Motor neuron (in vitro differentiated cells): ENCODE results near the gene LCT. TPM values are rescaled to one million over a fixed set of nuclear protein-coding genes. Genes with fewer than 3 reads are reported as not detected.

Source experiments
- ATAC-seq, 8 experiments: fragments of 200-7000 bp; cut with Tn5 transposase; replicated peaks in 6 of 8; 2 replicates each; pipeline ENCODE4 v1.8.0; 2021; ENCODE audit warnings: mild to moderate bottlenecking in 8 of 8, moderate library complexity in 8 of 8
- H3K27ac ChIP-seq, 2 donors: fragments of 250-450 bp; sonication (Bioruptor Pico); 2 replicates each; pipeline ENCODE4 v1.9.0; 2021; ENCODE audit warnings: antibody characterized with exemption in 2 of 2, mild to moderate bottlenecking in 2 of 2, moderate library complexity in 1 of 2
- H3K4me1 ChIP-seq, 2 donors: fragments of 250-450 bp; sonication (Bioruptor Pico); replicated peaks in 1 of 2; 2 replicates each; pipeline ENCODE4 v1.6.1; 2021; ENCODE audit warnings: antibody characterized with exemption in 2 of 2, mild to moderate bottlenecking in 2 of 2, moderate library complexity in 1 of 2
- H3K4me3 ChIP-seq, 5 donors: fragments of 250-450 bp; sonication (Bioruptor Pico); 2 replicates each; pipeline ENCODE4 v1.9.0; 2021; ENCODE audit warnings: antibody characterized with exemption in 5 of 5, mild to moderate bottlenecking in 5 of 5, moderate library complexity in 4 of 5
- WGBS, 10 experiments: fragments of 450-650 bp; shearing (Covaris generic); methylation state at CpG; one replicate each; pipeline ENCODE4 v1.0.0; 2022; 5-methylcytosine and 5-hydroxymethylcytosine counted together
- in situ Hi-C, 9 experiments: fragments of 400-800 bp; cut with MboI; loops; one replicate each; pipeline ENCODE4 v1.15.0; 2021; ENCODE audit warnings: low sequenced_read_pairs in 9 of 9, low pct_unique_long_range_greater_than_20kb in 2 of 9; ENCODE audit not compliant: unreplicated experiment in 9 of 9
- total RNA-seq, 8 experiments: library from RNA; unstranded; fragments of 300-600 nt; gene quantifications; 2 replicates each; pipeline versions ENCODE4 v1.2.3 to v1.2.4, GENCODE V29; 2022

Gene LCT
- total RNA-seq, 8 experiments from 2014 or later = 0.09 to 0.31 (median 0.17) TPM

- no peak for ATAC-seq
- in situ Hi-C loops = no loop called here
- peaks cover 0 to 12% of the 10 kb centered on the region in 2 donors for H3K4me1 ChIP-seq
- WGBS, 10 experiments = 71 to 100% (median 93%) methylated on average over 1 of the region's 1 CpG; no CpG with 5 or more reads in 6 of the 10 experiments
- peak overlapping the region; percentile 52 to 100 (median 70) for H3K4me3 ChIP-seq
- H3K27ac ChIP-seq = no peak overlapping the region
Measured at GRCh38 chr2:135743860-135744259, 93.1 kb downstream of the LCT start.

- peak; percentile 1 to 24 (median 14) for ATAC-seq
- Histone ChIP-seq H3K4me3 (peak overlapping the region; percentile 52 to 100 (median 70)), H3K27ac (peak overlapping the region; percentile 94 to 98), H3K4me1 (peaks cover 0 to 12% of the 10 kb centered on the region in 2 donors)
- in situ Hi-C loops = no loop called here
- WGBS, 10 experiments = 0 to 2% (median 0%) methylated on average over 1 to 18 of the region's 34 CpGs; no CpG with 5 or more reads in 3 of the 10 experiments
Measured at GRCh38 chr2:135742325-135742757, 94.6 kb downstream of the LCT start.

DNA sequence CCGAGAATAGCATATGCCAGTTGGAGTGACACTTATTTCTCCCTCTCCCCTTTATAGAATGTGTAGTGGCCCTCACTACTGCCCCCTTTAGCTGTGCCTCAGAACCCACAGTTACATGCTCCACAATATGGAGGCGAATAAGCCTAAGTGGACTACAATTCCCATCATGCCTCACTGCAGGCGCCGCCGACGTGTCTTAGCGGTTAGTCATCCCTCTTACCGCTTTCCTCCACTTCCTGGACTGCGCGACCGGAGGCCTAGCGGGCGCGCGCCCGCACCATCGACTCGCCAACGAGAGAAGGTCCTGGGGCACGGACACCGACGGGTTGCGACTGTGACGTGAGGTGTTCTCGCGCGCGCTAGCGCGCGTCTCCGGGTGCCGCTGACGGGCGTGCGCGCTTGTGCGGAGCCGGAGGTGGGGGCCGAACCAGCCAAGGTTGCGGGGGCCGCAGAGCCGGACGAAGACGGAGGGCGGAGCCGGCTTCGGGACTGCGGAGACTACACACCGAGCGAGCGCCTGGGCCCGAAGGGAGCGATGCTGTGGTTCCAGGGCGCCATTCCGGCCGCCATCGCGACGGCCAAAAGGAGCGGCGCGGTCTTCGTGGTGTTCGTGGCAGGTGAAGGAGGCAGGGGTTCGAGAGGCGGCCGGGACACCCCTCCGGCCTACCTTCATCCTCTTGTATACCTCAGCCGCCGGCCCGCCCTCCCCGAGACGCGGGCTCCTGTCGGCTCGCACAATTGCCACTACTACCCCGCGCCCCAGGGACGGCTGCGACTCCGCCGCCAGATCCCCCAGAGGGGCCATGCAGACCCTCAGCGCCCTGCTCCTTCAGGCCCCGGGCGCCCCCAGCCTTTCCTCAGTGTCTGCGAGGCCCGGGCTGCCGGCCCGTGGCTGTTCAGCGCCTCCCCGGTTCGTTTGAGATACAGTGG, 95.3 kb downstream of the LCT start, which contains the start of gene UBXN4:
Gene UBXN4, plus strand, starts transcription at position 461 of the 930 bp plus-strand sequence. Its CDS starts 75 bp downstream, at position 536.
- 0 to 60% (median 6%) methylated on average over 1 to 23 of the region's 93 CpGs; no CpG with 5 or more reads in 3 of the 10 experiments for WGBS, 10 experiments
- ATAC-seq = peak; percentile 86 to 96 (median 95)
- in situ Hi-C loops = no loop called here

DNA sequence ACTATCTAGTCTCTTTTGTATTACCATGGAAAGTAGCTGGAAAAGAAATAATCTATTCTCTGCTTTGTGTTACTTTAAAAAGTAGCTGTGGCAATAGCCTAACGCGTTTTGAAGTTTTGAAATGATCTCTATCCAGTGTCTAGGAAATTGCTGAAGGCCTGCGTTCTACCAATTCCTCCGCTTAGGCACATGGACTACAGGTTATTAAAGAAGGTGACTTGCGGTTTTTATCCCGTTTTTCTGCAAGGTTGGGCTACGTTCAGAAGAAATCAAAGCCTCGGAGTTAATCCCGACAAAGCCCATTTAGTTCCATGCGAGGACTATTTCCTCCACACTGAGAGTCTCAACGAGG, 96.0 kb downstream of the LCT start:
- peak overlapping the region in 3 of 5 donors; percentile 52 to 100 (median 62) for H3K4me3 ChIP-seq
- in situ Hi-C loops = no loop called here
- 20 to 97% (median 82%) methylated on average over 1 to 11 of the region's 11 CpGs for WGBS, 10 experiments
- H3K4me1 ChIP-seq = peaks cover 0 to 12% of the 10 kb centered on the region in 2 donors
- H3K27ac ChIP-seq = peak overlapping the region in 1 of 2 donors; percentile 22
- ATAC-seq = no peak

More for the DNA sequence above, 95.3 kb downstream of the LCT start, which contains the start of gene UBXN4:
- Histone ChIP-seq H3K4me3 (peak within 1 kb of the TSS; percentile 52 to 100 (median 70)), H3K4me1 (peaks cover 0 to 12% of the 10 kb centered on the region in 2 donors), H3K27ac (peak within 1 kb of the TSS; percentile 94 to 98)

GRCh38 chr2:135740206-135740605, 96.8 kb downstream of the LCT start:
- in situ Hi-C loops = no loop called here
- H3K4me3 ChIP-seq = no peak overlapping the region
- ATAC-seq = no peak
- peaks cover 0 to 12% of the 10 kb centered on the region in 2 donors for H3K4me1 ChIP-seq
- no peak overlapping the region for H3K27ac ChIP-seq
- WGBS, 10 experiments = 80 to 100% (median 94%) methylated on average over 1 to 3 of the region's 3 CpGs; no CpG with 5 or more reads in 1 of the 10 experiments

Other genes starting within 250 kb of the LCT start
- gene UBXN4, start 95.3 kb downstream of the LCT start, total RNA-seq = 100 to 1,000 TPM in 2 of 8 experiments, 10 to 100 TPM in 6; 35.9 to 114 (median 57.2) TPM
- gene MCM6, start 39.3 kb upstream of the LCT start, total RNA-seq = 100 to 1,000 TPM in 1 of 8 experiments, 10 to 100 TPM in 6, 1 to 10 TPM in 1; 9.1 to 124 (median 19.0) TPM
- 10 to 100 TPM; 55.2 to 83.2 (median 63.1) TPM for gene DARS1, start 148.4 kb upstream of the LCT start, total RNA-seq